Thymus (tissue), 11 donors: ENCODE measurements around the gene SIMC1. TPM values are rescaled to one million over a fixed set of nuclear protein-coding genes. Genes with fewer than 3 reads are reported as not detected.

Source experiments
- DNase-seq, 9 donors: peaks; one replicate each; pipeline ENCODE4 v3.0.0-alpha.2; 2013; ENCODE audit warnings: low spot score in 9 of 9, low read depth in 6 of 9, missing footprints in 1 of 9
- H3K27ac ChIP-seq, 2 donors: one replicate each; pipeline ENCODE4 v1.5.1; 2013; ENCODE audit warnings: control low read depth in 1 of 2, low read depth in 1 of 2, low read length in 1 of 2, mild to moderate bottlenecking in 1 of 2, moderate library complexity in 1 of 2
- H3K27me3 ChIP-seq, 2 donors: one replicate each; pipeline ENCODE4 v1.5.1; 2013; ENCODE audit warnings: low read length in 1 of 2; ENCODE audit not compliant: control insufficient read depth in 2 of 2, insufficient read depth in 1 of 2
- H3K36me3 ChIP-seq, 2 donors: one replicate each; pipeline ENCODE4 v1.5.1; 2013; ENCODE audit warnings: low read length in 1 of 2, mild to moderate bottlenecking in 1 of 2, moderate library complexity in 1 of 2; ENCODE audit not compliant: control insufficient read depth in 2 of 2, insufficient read depth in 2 of 2
- H3K4me1 ChIP-seq, 2 donors: one replicate each; pipeline ENCODE4 v1.5.1; 2013; ENCODE audit warnings: low read length in 2 of 2; ENCODE audit not compliant: control insufficient read depth in 2 of 2, insufficient read depth in 2 of 2
- H3K4me3 ChIP-seq, 2 donors: one replicate each; pipeline ENCODE4 v1.5.1; 2013; ENCODE audit warnings: low read length in 2 of 2, control low read depth in 1 of 2, mild to moderate bottlenecking in 1 of 2
- H3K9me3 ChIP-seq, 2 donors: one replicate each; pipeline ENCODE4 v1.5.1; 2013; ENCODE audit warnings: low read length in 1 of 2, mild to moderate bottlenecking in 1 of 2; ENCODE audit not compliant: control insufficient read depth in 2 of 2, insufficient read depth in 1 of 2
- WGBS: extraction: QIAGEN DNeasy Blood & Tissue Kit; methylation state at CpG from one replicate; pipeline ENCODE4 v1.1.7; 2013; 5-methylcytosine and 5-hydroxymethylcytosine counted together
- polyA plus RNA-seq: library from polyadenylated mRNA; stranded (reverse); fragments of 200-250 nt; gene quantifications from one replicate; pipeline ENCODE4 v1.2.3, GENCODE V29; 2013
- total RNA-seq: library from RNA; stranded (reverse); fragments of 120-200 nt; gene quantifications from one replicate; pipeline ENCODE4 v1.2.4, GENCODE V29; 2013
- donor health status: healthy.

SIMC1 gene
- total and polyA plus RNA-seq, 2 donors, result 5.3 to 10.2 TPM

DNA sequence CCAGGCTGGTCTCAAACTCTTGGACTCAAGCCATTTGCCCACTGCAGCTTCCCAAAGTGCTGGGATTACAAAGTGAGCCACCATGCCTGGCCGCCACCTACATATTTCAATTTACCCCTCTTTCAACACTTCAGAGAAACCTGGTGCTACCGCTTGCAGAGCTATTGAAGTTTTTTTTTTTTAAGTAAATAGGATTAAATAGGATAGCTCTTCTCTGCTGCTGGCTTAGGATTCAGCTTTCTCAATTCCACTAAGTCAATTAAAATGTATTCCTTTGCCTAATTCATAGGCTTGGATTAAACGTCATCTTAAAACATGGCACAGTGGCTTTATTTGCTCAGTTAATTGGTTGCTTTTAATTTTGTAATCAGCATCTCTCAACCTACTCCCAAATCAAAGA lies 82.4 kb downstream of the SIMC1 start:
- no peak overlapping the region for H3K4me3 ChIP-seq
- H3K36me3 ChIP-seq, result peaks cover 6 to 15% of the 10 kb centered on the region in 2 donors
- 100% methylated on average over 3 of the region's 3 CpGs for WGBS
- H3K4me1 ChIP-seq, result no peaks in the 10 kb centered on the region
- DNase-seq, result no peak
- H3K27ac ChIP-seq, result no peak overlapping the region
- no peaks in the 10 kb centered on the region for H3K27me3 ChIP-seq
- H3K9me3 ChIP-seq, result no peaks in the 10 kb centered on the region

DNA sequence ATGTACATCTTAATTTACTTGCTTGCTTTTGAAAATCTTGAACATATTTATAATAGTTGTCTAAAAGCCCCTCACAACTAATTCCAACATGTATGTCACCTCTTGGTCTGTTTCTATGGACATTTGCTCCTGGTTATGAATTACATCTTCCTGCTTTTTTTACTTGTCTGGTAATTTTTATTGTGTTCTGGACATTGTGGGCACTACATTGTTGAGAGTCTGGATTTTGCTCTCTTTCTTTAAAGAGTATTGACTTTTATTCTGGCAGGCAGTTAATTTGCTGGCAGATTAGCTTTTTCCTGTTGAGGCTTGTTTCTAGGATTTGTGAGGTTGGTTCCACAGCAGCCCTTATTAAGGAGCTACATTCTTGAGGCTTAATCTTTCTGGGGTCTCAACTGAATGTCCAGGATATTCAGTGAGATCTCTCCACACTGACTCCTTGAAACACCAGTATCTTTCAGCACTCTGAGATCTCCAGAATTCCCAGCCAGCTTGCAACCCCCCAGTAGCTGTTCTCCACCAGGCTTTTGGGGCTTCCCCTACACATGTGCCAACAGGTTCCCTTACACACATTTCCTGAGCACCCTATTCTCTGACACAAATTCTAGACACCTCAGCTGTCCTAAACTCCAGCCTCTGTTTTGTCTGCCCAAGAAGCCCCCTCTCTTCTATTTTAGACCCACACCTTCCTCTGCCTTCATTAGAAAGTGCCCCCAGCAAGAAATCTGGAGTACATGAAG lies 96.0 kb downstream of the SIMC1 start:
- Histone ChIP-seq H3K4me1 (no peaks in the 10 kb centered on the region), H3K4me3 (no peak overlapping the region), H3K27me3 (no peaks in the 10 kb centered on the region), H3K36me3 (peaks cover 0 to 12% of the 10 kb centered on the region in 2 donors), H3K27ac (no peak overlapping the region), H3K9me3 (peaks cover 0 to 1% of the 10 kb centered on the region in 2 donors)
- DNase-seq, result no peak

DNA sequence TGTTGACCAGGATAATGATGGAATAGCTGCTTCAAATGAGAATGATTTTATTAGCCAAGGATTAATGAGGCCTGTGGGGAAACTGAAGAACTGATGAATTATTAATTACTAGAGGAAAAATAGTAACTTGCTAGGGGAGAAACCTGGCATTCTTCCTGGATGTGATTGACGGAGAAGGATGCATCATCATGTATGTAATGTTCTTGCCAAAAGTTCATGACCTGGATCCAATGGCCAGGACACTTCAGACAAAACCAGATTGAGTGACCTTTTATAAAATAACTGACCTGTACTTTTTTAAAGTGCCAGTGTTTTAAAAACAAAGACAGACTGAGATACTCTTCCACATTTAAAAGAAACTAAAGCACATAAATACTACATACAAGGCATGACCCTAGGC lies 99.7 kb downstream of the SIMC1 start:
- Histone ChIP-seq H3K27me3 (no peaks in the 10 kb centered on the region), H3K9me3 (peaks cover 0 to 1% of the 10 kb centered on the region in 2 donors), H3K4me3 (no peak overlapping the region), H3K36me3 (peaks cover 0 to 12% of the 10 kb centered on the region in 2 donors), H3K27ac (no peak overlapping the region), H3K4me1 (no peaks in the 10 kb centered on the region)
- DNase-seq, result no peak
- 95% methylated on average over 1 of the region's 1 CpG for WGBS

DNA sequence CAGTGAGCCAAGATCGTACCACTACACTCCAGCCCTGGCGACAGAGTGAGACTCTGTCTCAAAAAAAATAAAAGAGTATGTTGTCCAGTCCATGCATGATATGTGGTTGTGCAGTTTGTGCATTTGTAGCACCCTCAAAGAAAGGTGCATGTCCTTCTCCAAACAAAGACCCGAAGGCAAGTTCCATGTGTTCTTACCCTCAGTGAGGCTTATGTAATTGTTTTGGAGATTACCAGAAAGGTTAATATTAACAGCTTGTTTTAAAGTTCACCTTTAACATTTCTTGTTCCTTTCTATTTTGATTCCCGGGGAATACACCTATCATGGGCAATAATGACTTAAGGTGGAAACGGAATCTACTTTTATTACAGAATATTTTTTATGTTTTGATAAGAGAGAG lies 101.1 kb downstream of the SIMC1 start:
- Histone ChIP-seq H3K36me3 (peaks cover 0 to 14% of the 10 kb centered on the region in 2 donors), H3K4me3 (no peak overlapping the region), H3K9me3 (peaks cover 0 to 1% of the 10 kb centered on the region in 2 donors), H3K4me1 (no peaks in the 10 kb centered on the region), H3K27me3 (no peaks in the 10 kb centered on the region), H3K27ac (no peak overlapping the region)
- no peak for DNase-seq
- 98% methylated on average over 5 of the region's 5 CpGs for WGBS

DNA sequence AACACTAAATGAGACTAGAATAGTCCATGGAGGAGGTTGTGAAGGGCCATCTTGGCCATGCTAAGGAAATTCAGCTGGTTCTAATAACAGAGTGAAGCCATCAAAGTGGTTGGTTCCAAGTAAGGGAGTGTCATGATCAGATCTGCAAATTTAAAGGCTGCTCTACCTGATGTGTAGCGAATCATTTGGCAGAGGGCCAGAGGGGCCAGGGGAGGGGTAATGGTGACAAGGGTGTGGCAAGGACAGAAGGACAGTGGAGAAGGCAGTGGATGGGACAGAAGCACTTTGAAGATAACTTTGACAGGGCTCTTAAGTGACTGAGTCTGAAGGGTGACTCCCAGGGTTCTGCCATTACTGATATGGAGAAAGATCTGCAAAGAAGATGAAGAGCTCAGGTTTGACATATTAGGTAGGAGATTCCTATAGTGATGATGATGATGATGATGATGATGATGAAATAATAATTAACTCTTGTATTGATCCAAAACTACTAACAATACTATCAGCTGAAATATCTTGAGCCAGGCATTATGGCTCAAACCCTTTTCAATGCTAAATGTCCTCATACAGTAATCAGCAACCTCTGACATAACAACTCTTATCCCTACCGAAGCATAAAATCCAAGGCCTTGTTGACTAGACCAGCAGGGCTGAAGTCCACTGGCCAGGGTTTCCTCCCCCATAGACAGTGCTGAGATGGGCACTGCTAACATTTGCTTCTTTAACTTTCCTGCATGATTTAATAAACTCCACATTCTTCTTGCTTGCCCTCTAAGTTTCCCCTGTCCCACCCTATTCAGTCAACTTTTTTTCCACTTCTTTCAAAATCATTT lies 103.3 kb downstream of the SIMC1 start:
- 94% methylated on average over 2 of the region's 2 CpGs for WGBS
- Histone ChIP-seq H3K4me1 (no peaks in the 10 kb centered on the region), H3K4me3 (no peak overlapping the region), H3K27ac (no peak overlapping the region), H3K9me3 (no peaks in the 10 kb centered on the region), H3K36me3 (peaks cover 17 to 25% of the 10 kb centered on the region in 2 donors), H3K27me3 (no peaks in the 10 kb centered on the region)
- no peak for DNase-seq

DNA sequence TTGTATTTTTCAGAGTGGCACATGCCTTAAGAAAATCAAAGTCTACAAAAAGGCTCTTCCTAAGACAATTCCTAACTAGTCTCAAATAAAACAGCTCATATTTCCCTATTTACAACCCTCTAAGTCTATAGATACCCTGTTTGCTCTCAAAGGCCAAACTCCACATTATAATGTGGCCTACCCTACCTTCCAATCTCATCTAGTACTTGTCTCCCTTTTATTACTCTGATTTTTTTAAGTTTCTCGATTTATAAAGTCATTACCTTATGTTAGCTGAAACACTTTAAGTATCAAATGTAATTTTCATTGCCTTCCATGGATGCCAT lies 103.9 kb downstream of the SIMC1 start:
- Histone ChIP-seq H3K36me3 (peaks cover 23% of the 10 kb centered on the region in 2 donors), H3K27me3 (no peaks in the 10 kb centered on the region), H3K4me3 (no peak overlapping the region), H3K27ac (no peak overlapping the region), H3K4me1 (no peaks in the 10 kb centered on the region), H3K9me3 (no peaks in the 10 kb centered on the region)
- WGBS, result 96% methylated on average over 1 of the region's 1 CpG
- DNase-seq, result no peak

DNA sequence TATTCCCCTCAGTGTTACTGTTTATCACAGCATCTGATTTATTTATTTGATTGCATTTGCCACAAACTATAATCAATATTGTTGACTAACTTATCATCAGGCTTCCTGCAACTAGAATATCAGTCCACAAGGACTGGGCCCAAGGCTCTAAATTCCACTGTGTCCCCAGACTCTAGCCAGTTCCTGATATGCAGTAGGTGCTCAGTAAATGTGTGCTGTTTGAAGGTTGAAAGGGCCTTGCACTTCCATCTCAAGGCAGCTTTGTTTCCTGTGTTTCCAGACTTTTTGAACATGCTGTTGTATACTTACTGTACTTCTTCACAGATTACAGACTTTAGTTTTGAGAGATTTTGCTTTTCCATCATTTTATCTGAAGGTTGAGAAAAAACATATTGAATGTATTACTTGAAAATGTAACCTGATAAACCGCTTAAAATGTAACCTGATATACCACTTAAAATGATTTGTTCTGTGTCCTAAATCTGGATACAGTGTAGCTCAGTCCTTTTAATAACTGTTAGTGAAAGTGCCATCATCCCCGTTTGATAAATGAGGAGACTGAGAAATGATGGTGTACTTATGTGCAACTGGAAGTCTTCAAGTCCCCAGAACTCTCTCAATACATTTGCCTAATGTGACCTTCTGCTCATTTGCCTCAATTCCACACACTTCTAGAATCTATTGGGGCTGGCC lies 104.7 kb downstream of the SIMC1 start:
- Histone ChIP-seq H3K9me3 (no peaks in the 10 kb centered on the region), H3K4me1 (no peaks in the 10 kb centered on the region), H3K4me3 (no peak overlapping the region), H3K27me3 (no peaks in the 10 kb centered on the region), H3K36me3 (peaks cover 25 to 30% of the 10 kb centered on the region in 2 donors), H3K27ac (no peak overlapping the region)
- 94% methylated on average over 2 of the region's 2 CpGs for WGBS
- DNase-seq, result no peak

DNA sequence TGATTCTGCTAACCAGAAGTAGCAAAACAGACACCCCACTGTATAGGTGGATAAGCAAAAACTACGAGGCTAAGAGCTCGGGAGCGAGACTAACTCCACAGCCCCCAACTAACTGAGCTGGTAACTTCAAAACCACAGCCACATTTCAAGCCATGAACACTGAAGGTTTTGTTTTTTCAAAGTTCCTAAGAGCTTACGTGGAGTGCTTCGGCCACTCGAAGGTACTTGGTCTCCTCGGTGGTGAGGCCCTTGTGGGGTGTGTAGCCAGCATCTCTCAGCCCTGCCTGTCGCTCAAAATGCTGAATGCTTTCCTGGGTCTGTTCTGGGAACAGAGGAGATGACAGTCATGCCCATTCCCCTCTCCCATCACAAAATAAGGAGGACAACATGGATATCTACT lies 112.2 kb downstream of the SIMC1 start:
- Histone ChIP-seq H3K27ac (no peak overlapping the region), H3K27me3 (no peaks in the 10 kb centered on the region), H3K4me1 (no peaks in the 10 kb centered on the region), H3K4me3 (no peak overlapping the region), H3K9me3 (no peaks in the 10 kb centered on the region), H3K36me3 (peaks cover 82 to 93% of the 10 kb centered on the region in 2 donors)
- no peak for DNase-seq
- WGBS, result 96% methylated on average over 8 of the region's 8 CpGs
